AG04449 (cell line): ENCODE measurements around the gene ATOSB.

Experiments used
- CTCF ChIA-PET: fragments of 350-600 bp; formaldehyde crosslinking; extraction: SDS; loops from one replicate; lab custom pipeline; 2021; ENCODE audit warnings: antibody characterized with exemption; lab: Yijun Ruan, JAX
- POLR2A ChIA-PET: fragments of 400-600, 350-600 bp; formaldehyde crosslinking; extraction: SDS; loops from one replicate; lab custom pipeline; 2020; ENCODE audit warnings: antibody characterized with exemption, inconsistent platforms; lab: Yijun Ruan, JAX
- DNase-seq: peaks from one replicate; pipeline ENCODE4 v3.0.0-alpha.2; 2010; ENCODE audit warnings: low read depth, low spot score
- H3K4me3 ChIP-seq: 2 replicates; pipeline ENCODE4 v1.5.1; 2011; ENCODE audit warnings: low read depth, mild to moderate bottlenecking, control low read depth, low read length
- CTCF ChIP-seq: IDR thresholded peaks from one replicate; pipeline ENCODE4 v1.5.1; 2011; ENCODE audit warnings: mild to moderate bottlenecking, moderate library complexity, low read length, control low read depth, inconsistent platforms; ENCODE audit not compliant: insufficient read depth; ENCODE audit errors: missing control alignments

The ATOSB gene

DNA sequence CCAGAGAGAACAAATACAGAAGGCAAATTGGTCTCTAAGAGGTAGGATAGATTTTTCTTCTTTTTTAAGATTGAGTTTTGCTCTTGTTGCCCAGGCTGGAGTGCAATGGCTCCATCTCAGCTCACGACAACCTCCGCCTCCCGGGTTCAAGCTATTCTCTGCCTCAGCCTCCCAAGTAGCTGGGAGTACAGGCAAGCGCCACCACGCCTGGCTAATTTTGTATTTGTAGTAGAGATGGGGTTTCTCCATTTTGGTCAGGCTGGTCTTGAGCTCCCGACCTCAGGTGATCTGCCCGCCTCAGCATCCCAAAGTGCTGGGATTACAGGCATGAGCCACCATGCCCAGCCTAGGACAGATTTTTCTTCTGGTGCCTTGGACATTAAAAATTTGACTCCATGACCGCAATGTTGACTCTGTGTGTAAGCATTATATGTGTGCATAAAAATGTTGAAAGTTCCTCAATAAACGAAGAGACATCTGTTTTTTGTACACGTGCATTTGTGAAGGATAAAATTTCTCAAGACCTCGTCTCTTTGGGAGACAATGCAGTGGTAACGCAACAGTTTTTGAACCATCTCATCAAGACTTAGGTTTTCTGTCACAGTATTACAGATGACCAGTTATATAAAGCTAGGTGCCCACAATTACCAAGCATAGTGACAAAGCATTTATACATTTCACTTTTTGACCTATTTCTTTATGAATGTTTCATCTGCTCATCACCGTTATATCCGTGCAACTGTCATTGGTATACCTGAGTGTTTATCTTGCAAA lies 60.6 kb downstream of the ATOSB start:
- no peak overlapping the region for H3K4me3 ChIP-seq
- CTCF ChIA-PET, result no interaction called here
- TF ChIP-seq CTCF, result no peak
- no peak for DNase-seq
- POLR2A ChIA-PET, result no interaction called here

DNA sequence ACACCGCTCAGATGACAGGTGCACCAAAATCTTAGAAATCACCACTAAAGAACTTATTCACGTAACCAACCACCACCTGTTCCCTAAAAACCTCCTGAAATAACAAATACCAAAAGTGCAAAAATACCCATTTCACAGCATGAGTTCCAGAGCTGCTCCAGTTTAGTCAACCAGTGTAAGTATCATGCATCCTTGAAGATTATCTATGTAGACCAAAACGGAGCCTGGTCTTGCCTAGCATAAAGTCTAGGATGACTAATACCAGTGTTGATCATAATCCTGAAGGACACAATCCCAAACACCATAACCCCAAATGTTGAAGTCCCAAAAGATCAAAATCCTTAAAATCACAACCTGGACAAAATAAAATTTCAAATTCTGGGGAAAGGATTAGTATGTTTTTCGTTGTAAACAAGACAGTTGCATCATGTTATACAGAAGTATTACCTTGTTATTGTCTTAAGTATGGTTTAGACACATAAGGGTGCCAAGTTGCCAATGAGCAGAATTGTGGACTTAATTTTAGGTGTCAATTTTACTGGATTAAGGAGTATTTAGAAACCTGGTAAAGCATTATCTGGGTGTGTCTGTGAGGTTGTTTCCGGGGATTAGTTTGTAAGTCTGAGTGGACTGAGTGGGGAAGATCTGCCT lies 61.4 kb downstream of the ATOSB start:
- no peak for TF ChIP-seq CTCF
- POLR2A ChIA-PET, result no interaction called here

More for the DNA sequence above, 61.4 kb downstream of the ATOSB start:
- CTCF ChIA-PET, result interaction anchor here (1.9 to 5.8 kb wide), 3 partner anchors 9 to 157 kb away, joined by 9 to 102 read pairs (median 40); a partner anchor contains a TSS
- no peak for DNase-seq
- H3K4me3 ChIP-seq, result no peak overlapping the region
